ENCODE results near the gene LZTR1. TPM values are rescaled to one million over a fixed set of nuclear protein-coding genes. Genes with fewer than 3 reads are reported as not detected.

LZTR1 gene
- total and polyA plus RNA-seq, 2 of the 8 experiments (the other 6 are each of a cell fraction or from before 2014, with no cell fraction given) = 22.3 to 31.0 TPM

- TF ChIP-seq, protein P1, sequence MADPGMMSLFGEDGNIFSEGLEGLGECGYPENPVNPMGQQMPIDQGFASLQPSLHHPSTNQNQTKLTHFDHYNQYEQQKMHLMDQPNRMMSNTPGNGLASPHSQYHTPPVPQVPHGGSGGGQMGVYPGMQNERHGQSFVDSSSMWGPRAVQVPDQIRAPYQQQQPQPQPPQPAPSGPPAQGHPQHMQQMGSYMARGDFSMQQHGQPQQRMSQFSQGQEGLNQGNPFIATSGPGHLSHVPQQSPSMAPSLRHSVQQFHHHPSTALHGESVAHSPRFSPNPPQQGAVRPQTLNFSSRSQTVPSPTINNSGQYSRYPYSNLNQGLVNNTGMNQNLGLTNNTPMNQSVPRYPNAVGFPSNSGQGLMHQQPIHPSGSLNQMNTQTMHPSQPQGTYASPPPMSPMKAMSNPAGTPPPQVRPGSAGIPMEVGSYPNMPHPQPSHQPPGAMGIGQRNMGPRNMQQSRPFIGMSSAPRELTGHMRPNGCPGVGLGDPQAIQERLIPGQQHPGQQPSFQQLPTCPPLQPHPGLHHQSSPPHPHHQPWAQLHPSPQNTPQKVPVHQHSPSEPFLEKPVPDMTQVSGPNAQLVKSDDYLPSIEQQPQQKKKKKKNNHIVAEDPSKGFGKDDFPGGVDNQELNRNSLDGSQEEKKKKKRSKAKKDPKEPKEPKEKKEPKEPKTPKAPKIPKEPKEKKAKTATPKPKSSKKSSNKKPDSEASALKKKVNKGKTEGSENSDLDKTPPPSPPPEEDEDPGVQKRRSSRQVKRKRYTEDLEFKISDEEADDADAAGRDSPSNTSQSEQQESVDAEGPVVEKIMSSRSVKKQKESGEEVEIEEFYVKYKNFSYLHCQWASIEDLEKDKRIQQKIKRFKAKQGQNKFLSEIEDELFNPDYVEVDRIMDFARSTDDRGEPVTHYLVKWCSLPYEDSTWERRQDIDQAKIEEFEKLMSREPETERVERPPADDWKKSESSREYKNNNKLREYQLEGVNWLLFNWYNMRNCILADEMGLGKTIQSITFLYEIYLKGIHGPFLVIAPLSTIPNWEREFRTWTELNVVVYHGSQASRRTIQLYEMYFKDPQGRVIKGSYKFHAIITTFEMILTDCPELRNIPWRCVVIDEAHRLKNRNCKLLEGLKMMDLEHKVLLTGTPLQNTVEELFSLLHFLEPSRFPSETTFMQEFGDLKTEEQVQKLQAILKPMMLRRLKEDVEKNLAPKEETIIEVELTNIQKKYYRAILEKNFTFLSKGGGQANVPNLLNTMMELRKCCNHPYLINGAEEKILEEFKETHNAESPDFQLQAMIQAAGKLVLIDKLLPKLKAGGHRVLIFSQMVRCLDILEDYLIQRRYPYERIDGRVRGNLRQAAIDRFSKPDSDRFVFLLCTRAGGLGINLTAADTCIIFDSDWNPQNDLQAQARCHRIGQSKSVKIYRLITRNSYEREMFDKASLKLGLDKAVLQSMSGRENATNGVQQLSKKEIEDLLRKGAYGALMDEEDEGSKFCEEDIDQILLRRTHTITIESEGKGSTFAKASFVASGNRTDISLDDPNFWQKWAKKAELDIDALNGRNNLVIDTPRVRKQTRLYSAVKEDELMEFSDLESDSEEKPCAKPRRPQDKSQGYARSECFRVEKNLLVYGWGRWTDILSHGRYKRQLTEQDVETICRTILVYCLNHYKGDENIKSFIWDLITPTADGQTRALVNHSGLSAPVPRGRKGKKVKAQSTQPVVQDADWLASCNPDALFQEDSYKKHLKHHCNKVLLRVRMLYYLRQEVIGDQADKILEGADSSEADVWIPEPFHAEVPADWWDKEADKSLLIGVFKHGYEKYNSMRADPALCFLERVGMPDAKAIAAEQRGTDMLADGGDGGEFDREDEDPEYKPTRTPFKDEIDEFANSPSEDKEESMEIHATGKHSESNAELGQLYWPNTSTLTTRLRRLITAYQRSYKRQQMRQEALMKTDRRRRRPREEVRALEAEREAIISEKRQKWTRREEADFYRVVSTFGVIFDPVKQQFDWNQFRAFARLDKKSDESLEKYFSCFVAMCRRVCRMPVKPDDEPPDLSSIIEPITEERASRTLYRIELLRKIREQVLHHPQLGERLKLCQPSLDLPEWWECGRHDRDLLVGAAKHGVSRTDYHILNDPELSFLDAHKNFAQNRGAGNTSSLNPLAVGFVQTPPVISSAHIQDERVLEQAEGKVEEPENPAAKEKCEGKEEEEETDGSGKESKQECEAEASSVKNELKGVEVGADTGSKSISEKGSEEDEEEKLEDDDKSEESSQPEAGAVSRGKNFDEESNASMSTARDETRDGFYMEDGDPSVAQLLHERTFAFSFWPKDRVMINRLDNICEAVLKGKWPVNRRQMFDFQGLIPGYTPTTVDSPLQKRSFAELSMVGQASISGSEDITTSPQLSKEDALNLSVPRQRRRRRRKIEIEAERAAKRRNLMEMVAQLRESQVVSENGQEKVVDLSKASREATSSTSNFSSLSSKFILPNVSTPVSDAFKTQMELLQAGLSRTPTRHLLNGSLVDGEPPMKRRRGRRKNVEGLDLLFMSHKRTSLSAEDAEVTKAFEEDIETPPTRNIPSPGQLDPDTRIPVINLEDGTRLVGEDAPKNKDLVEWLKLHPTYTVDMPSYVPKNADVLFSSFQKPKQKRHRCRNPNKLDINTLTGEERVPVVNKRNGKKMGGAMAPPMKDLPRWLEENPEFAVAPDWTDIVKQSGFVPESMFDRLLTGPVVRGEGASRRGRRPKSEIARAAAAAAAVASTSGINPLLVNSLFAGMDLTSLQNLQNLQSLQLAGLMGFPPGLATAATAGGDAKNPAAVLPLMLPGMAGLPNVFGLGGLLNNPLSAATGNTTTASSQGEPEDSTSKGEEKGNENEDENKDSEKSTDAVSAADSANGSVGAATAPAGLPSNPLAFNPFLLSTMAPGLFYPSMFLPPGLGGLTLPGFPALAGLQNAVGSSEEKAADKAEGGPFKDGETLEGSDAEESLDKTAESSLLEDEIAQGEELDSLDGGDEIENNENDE (IDR thresholded peaks at IDR 0.05; ENCODE audit: insufficient replicate concordance, low read length) = no peak
- TF ChIP-seq NANOG (IDR thresholded peaks at IDR 0.05; ENCODE audit: insufficient read depth, low read depth, low read length, poor library complexity, severe bottlenecking) = no peak
- TF ChIP-seq EP300 (IDR thresholded peaks at IDR 0.05; ENCODE audit: borderline replicate concordance in 1 of 2, low read depth in 2 of 2, low read length in 2 of 2) = no peak
- no peak for TF ChIP-seq BRCA1 (IDR thresholded peaks at IDR 0.05; ENCODE audit: low read depth, low read length)
- TF ChIP-seq SP1 (IDR thresholded peaks at IDR 0.05; ENCODE audit: low read depth, low read length) = no peak
- TF ChIP-seq CEBPB (IDR thresholded peaks at IDR 0.05; ENCODE audit: low read depth, low read length) = no peak
Observed at GRCh38 chr22:20963201-20964052, 18.7 kb upstream of the LZTR1 start (continued).
